Measurements from ENCODE around the gene SLC16A7.

DNA sequence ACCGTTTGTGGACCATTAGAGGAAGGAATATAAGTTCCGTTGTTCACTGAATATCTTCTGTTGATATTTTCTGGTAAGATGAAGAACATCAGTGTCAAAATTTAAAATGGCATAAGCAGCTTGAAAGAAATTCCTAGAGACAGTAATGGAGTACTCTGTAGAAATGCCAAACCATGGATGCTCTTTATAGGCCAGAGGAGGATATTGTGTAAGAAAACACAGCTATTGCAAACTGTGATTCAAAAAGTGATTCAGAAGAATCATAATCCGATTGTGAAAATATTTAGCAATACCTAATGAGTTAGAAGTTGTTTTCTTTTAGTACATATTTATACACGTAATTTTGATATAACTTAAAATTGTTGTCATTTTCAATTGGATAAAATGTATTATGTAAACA, 102.8 kb downstream of the SLC16A7 start:
- no peak for TF ChIP-seq POLR2A (IDR thresholded peaks at IDR 0.05; ENCODE audit: low read length)
- TF ChIP-seq GATA1 (IDR thresholded peaks at IDR 0.05; ENCODE audit: low read depth, low read length), result no peak

All from erythroblast (primary cell).